Lower lobe of right lung (tissue), 2 donors: Measurements from ENCODE around the gene ALKBH2. TPM values are rescaled to one million over a fixed set of nuclear protein-coding genes. Genes with fewer than 3 reads are reported as not detected.

Experiments
- ATAC-seq, 2 donors: fragments of 200-7000 bp; cut with Tn5 transposase; one replicate each; pipeline ENCODE4 v1.9.1; 2020 to 2022; ENCODE audit warnings: mild to moderate bottlenecking in 2 of 2, moderate library complexity in 2 of 2
- DNase-seq: peaks from one replicate; pipeline ENCODE4 v3.0.0-alpha.2; 2020
- H3K27ac ChIP-seq: fragments of 200-600 bp; one replicate; pipeline ENCODE4 v1.8.0; 2022
- H3K27me3 ChIP-seq: fragments of 200-600 bp; one replicate; pipeline ENCODE4 v1.8.0; 2022; ENCODE audit warnings: low read depth
- H3K36me3 ChIP-seq: fragments of 200-600 bp; one replicate; pipeline ENCODE4 v1.8.0; 2022; ENCODE audit warnings: mild to moderate bottlenecking
- H3K4me1 ChIP-seq: fragments of 200-600 bp; one replicate; pipeline ENCODE4 v1.8.0; 2022
- H3K4me3 ChIP-seq: fragments of 200-600 bp; one replicate; pipeline ENCODE4 v1.8.0; 2022; ENCODE audit warnings: mild to moderate bottlenecking
- H3K9me3 ChIP-seq: fragments of 200-600 bp; one replicate; pipeline ENCODE4 v1.8.0; 2022
- intact Hi-C: fragments of 100-400 bp; cut with DNase I; formaldehyde crosslinking; loops from one replicate; pipeline ENCODE4 v1.11.0; 2022
- total RNA-seq: library from RNA; stranded (reverse); fragmentation: NEBNext Ultra II Directional; extraction: Animal tissue kit (Norgen Biotek cat#: 25700); gene quantifications from one replicate; pipeline ENCODE4 v1.2.1, GENCODE V29; 2021
- TF ChIP-seq, protein P1 (sequence below): fragments of 200-600 bp; IDR thresholded peaks from one replicate; pipeline ENCODE4 v1.8.0; 2022; ENCODE audit warnings: antibody characterized with exemption, mild to moderate bottlenecking
- donor health status: DM: no; HTN: yes; CAD: no; lungs with severe emphysema.

ALKBH2 gene
- total RNA-seq, 1 donor from 2014 or later, result 9.6 TPM

DNA sequence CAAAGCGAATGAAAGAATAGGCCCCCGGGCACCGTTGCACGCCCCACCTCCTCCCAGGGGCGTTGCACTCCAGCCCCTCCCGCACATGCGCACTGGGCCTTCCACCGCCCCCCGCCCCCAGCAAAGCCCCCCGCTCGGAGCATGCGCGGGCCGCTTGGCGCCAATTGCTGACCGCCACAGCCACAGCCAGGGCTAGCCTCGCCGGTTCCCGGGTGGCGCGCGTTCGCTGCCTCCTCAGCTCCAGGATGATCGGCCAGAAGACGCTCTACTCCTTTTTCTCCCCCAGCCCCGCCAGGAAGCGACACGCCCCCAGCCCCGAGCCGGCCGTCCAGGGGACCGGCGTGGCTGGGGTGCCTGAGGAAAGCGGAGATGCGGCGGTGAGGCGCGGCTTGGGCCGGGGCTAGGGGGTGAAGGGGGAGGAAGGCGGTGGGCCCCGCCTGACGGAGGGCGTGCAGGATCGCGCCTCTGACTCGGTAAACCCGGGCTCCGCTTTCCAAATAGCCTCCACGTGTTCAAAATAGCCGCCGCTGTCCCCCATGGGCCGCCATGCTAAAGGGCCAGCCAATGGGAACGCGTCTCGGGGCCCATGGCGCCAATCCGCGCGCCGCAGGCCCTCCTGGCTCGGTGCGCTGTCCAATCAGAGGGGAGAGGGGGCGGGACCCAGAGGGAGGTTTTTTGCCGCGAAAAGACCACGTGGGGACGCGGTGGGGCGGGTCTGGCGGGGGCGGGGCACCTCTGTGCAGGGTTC is 4.3 kb upstream of the ALKBH2 start, which contains the start of gene UNG:
TSS of gene UNG (plus strand) at position 163 of the 748 bp plus-strand sequence. CDS start at position 246, 83 bp downstream.
- Histone ChIP-seq H3K27me3 (no peaks in the 10 kb centered on the region), H3K36me3 (peaks cover 18% of the 10 kb centered on the region), H3K4me3 (peak within 1 kb of the TSS; percentile 98), H3K27ac (peak within 1 kb of the TSS; percentile 89), H3K4me1 (peaks cover 29% of the 10 kb centered on the region), H3K9me3 (no peaks in the 10 kb centered on the region)
- TF ChIP-seq, protein P1, sequence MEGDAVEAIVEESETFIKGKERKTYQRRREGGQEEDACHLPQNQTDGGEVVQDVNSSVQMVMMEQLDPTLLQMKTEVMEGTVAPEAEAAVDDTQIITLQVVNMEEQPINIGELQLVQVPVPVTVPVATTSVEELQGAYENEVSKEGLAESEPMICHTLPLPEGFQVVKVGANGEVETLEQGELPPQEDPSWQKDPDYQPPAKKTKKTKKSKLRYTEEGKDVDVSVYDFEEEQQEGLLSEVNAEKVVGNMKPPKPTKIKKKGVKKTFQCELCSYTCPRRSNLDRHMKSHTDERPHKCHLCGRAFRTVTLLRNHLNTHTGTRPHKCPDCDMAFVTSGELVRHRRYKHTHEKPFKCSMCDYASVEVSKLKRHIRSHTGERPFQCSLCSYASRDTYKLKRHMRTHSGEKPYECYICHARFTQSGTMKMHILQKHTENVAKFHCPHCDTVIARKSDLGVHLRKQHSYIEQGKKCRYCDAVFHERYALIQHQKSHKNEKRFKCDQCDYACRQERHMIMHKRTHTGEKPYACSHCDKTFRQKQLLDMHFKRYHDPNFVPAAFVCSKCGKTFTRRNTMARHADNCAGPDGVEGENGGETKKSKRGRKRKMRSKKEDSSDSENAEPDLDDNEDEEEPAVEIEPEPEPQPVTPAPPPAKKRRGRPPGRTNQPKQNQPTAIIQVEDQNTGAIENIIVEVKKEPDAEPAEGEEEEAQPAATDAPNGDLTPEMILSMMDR, result no peak
- ATAC-seq (peak; percentile 97), DNase-seq (peak; percentile 98)
- intact Hi-C loops, result loop anchor here (10.0 kb wide), 1 partner anchor 213 kb away; the partner anchor contains the start of gene DAO

DNA sequence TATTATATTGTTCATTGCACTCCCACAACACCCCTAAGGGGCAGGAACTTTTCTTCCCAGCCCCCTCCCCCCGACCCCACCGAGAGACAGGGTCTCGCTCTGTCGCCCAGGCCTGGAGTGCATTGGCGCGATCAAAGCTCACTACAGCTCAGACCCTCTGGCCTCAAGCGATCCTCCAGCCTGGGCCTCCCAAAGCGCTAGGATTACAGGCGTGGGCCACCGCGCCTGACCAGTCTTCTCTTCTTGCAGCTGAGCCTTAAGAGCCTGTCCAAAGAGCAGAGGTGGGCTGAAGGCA is 3.8 kb upstream of the ALKBH2 start:
- H3K27me3 ChIP-seq, result no peaks in the 10 kb centered on the region
- no peak overlapping the region for H3K27ac ChIP-seq
- intact Hi-C loops, result loop anchor here (10.0 kb wide), 1 partner anchor 212 kb away; the partner anchor contains the start of gene DAO
- no peaks in the 10 kb centered on the region for H3K9me3 ChIP-seq
- H3K4me1 ChIP-seq, result peaks cover 34% of the 10 kb centered on the region
- peaks cover 13% of the 10 kb centered on the region for H3K36me3 ChIP-seq
- TF ChIP-seq, protein P1, result no peak
- no peak for ATAC-seq
- no peak for DNase-seq
- no peak overlapping the region for H3K4me3 ChIP-seq

DNA sequence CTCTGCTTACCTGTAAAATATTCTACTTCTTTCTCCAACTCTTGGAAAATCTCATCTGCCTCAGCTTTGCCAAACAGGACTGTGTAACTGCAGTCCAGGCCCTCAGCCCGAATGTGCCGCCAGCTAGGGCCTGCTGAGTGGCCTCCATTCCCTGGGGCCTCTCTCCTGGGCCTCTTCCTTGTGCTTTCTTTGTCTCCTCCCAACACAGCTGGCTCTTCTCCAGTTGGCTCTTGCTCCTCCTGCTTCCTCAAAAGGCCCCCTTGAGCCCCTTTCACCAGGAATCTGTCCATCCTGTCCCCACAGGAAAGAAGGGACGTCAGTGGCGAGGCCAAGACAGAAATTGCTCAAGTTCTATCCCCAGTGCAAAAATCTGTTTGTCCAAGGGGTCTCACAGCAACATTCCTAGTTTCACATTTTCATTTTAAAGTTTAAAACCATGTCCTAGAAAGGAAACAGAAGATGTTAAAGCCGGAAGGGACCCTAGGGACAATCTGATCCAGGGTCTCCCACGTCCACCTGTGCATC is 713 bp downstream of the ALKBH2 start:
- peaks cover 33% of the 10 kb centered on the region for H3K36me3 ChIP-seq
- H3K27ac ChIP-seq, result peak overlapping the region; percentile 81
- intact Hi-C loops, result loop anchor here (10.0 kb wide), 1 partner anchor 208 kb away; the partner anchor contains the start of gene DAO
- H3K9me3 ChIP-seq, result no peaks in the 10 kb centered on the region
- H3K4me1 ChIP-seq, result peaks cover 23% of the 10 kb centered on the region
- TF ChIP-seq, protein P1, result no peak
- no peaks in the 10 kb centered on the region for H3K27me3 ChIP-seq
- peak overlapping the region; percentile 64 for H3K4me3 ChIP-seq
- ATAC-seq, result no peak
- no peak for DNase-seq

DNA sequence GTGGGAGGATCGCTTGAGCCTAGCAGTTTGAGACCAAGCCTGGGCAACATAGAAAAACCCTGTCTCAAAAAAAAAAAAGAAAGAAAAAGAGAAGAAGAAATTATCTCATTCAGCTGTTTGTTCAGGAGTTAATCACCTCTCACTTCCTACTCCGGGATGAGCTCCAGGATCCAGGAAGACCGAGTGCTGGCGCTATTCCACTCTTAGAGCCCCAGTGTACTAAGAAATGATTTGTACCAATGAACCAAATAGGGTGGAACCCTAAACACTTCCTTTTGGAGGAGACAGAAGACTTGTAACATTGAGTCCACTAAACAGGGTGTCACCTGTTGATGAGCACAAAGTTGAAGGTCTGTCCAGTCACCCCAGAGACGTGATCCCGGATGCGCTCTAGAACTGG is 3.6 kb downstream of the ALKBH2 start:
- no peak overlapping the region for H3K4me3 ChIP-seq
- peaks cover 19% of the 10 kb centered on the region for H3K4me1 ChIP-seq
- no peak overlapping the region for H3K27ac ChIP-seq
- TF ChIP-seq, protein P1, result no peak
- ATAC-seq, result no peak
- H3K9me3 ChIP-seq, result no peaks in the 10 kb centered on the region
- H3K36me3 ChIP-seq, result peaks cover 62% of the 10 kb centered on the region
- no peak for DNase-seq
- H3K27me3 ChIP-seq, result no peaks in the 10 kb centered on the region
- intact Hi-C loops, result loop anchor here (10.0 kb wide), 1 partner anchor 205 kb away; the partner anchor contains the start of gene DAO

DNA sequence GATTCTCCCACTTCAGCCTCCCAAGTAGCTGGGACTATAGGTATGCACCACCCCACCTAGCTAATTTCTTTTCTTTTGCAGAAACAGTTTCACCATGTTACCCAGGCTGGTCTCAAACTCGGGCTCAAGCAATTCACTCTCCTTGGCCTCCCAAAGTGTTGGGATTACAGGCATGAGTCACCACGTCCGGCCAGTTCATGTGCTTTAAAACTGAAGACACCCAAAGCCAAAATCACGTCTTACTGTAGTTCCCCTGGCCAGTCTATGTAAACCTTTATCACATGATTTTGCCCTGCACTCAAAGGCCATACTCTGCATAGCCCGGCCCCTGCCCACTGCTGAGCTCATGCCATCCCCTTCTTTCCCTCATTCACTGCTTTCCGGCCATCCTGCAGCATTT is 4.5 kb downstream of the ALKBH2 start:
- peaks cover 71% of the 10 kb centered on the region for H3K36me3 ChIP-seq
- intact Hi-C loops, result no loop called here
- no peaks in the 10 kb centered on the region for H3K9me3 ChIP-seq
- DNase-seq, result no peak
- H3K27ac ChIP-seq, result no peak overlapping the region
- H3K4me3 ChIP-seq, result no peak overlapping the region
- peaks cover 19% of the 10 kb centered on the region for H3K4me1 ChIP-seq
- TF ChIP-seq, protein P1, result no peak
- ATAC-seq, result no peak
- no peaks in the 10 kb centered on the region for H3K27me3 ChIP-seq
